GM12875 (cell line): ENCODE results near the gene RGS7BP.

Experiments used
- H3K4me3 ChIP-seq: one replicate; pipeline ENCODE4 v1.5.1; 2011; ENCODE audit warnings: low read depth, low read length, control low read depth
- TF ChIP-seq, protein P1 (sequence below): IDR thresholded peaks from 2 replicates; pipeline ENCODE4 v1.5.1; 2011; ENCODE audit warnings: low read depth, mild to moderate bottlenecking, control low read depth, inconsistent platforms, low read length, moderate library complexity, borderline replicate concordance; ENCODE audit not compliant: insufficient read depth

The RGS7BP gene

DNA sequence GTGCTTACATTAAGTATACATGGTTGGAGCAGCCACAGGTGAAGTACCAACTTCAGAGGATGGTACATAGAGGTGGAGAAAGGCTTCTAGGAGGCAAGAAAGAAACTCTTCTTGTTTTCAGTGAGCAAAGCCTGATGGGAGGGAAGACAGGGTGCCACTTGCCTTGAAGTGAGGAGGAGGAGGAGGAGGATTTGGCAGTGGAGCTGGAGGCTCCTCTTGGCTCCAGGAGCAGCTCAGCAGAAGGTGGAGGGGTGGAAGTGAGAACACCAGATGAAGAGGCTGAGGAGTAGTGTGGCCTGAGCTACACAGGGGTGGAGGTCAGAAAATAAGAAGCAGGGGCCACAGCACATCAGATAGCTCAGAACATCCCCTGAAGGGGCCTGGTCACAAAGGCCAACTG is 93.4 kb downstream of the RGS7BP start:
- H3K4me3 ChIP-seq: no peak overlapping the region
- TF ChIP-seq, protein P1, sequence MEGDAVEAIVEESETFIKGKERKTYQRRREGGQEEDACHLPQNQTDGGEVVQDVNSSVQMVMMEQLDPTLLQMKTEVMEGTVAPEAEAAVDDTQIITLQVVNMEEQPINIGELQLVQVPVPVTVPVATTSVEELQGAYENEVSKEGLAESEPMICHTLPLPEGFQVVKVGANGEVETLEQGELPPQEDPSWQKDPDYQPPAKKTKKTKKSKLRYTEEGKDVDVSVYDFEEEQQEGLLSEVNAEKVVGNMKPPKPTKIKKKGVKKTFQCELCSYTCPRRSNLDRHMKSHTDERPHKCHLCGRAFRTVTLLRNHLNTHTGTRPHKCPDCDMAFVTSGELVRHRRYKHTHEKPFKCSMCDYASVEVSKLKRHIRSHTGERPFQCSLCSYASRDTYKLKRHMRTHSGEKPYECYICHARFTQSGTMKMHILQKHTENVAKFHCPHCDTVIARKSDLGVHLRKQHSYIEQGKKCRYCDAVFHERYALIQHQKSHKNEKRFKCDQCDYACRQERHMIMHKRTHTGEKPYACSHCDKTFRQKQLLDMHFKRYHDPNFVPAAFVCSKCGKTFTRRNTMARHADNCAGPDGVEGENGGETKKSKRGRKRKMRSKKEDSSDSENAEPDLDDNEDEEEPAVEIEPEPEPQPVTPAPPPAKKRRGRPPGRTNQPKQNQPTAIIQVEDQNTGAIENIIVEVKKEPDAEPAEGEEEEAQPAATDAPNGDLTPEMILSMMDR: no peak

DNA sequence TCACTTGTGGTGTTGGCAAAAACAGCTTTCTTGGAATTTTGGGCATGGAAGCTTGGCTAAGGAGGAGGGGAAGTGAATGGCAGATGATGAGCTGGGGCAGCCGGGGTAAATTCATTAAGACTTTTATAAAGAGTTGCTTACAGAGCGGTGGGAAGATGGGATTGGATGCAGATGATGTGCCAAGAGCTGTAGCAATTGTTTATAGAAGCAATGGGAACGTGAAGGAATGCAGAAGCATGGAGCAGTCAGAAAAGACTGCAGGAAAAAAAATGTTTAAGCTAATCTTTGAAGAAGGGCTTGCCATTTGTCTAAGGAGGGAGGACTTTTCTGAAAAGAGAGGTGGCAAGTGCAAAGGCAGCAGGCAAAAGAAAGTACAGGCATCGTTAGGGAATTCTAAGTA is 97.9 kb downstream of the RGS7BP start:
- no peak overlapping the region for H3K4me3 ChIP-seq
- TF ChIP-seq, protein P1: no peak

DNA sequence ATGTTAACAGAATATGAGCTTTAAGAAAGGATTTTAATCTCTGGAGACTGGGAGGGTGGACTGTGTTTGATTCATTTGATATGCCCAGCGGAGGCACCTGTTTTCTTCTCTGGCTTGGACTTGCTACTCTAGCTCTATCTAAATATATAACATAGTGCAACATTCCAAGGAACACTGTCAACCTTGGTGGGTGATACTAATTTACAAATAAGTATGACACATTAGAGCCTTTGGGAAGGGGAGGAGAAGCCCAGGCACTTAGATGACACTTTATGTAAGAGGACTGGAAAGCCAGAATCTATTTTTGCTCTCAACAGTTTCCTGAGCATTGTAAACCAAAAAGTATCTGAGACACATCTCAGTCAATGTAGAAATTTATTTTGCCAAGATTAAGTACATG is 101.1 kb downstream of the RGS7BP start:
- TF ChIP-seq, protein P1: no peak
- no peak overlapping the region for H3K4me3 ChIP-seq

DNA sequence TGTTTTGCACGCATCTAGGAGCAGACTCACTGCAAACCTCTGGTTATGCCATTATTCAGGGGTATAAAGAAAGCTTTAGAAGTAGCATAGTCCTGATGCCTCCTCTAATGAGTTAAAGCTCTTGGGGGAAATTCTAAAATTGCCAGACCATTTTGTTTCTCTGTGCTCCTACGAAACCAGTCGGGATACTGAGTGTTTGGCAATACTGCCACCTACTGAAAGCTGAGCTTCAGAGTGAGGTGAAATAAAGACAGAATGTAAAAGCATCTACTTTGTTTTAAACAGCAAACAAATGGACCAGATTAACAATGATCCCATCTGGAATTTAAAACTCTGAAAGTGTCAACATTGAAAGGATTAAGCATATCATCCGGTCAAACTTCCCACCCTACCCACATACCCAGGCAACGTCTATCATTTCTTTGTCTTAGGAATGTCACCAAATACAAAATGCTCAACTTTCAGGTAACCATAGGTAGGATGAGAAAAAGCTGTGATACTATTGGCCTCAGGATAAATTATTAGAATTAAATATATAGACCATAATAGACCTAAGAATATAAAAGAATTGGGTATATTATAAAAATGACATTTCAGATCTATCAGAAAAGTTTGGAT is 106.6 kb downstream of the RGS7BP start:
- TF ChIP-seq, protein P1: peak; percentile 42; the same call in 1 of the 2 replicates
- no peak overlapping the region for H3K4me3 ChIP-seq

DNA sequence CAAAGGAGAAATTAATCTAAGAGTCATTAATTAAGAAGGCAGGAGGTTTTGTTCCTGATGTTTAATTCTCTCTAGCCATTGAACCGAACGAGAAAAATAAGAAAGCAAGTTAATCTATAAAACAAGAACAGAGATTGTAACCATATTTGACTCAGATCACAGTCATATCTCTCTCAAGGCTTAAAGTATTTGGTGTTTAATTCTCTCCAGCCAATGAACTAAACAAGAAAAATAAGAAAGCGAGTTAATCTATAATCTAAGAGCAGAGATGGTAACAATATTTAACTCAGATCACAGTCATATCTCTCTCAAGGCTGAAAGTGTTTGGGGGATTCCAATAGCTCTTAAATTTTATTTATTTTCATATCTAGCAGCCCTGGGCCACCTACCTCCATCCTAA is 110.1 kb downstream of the RGS7BP start:
- no peak overlapping the region for H3K4me3 ChIP-seq
- TF ChIP-seq, protein P1: no peak

DNA sequence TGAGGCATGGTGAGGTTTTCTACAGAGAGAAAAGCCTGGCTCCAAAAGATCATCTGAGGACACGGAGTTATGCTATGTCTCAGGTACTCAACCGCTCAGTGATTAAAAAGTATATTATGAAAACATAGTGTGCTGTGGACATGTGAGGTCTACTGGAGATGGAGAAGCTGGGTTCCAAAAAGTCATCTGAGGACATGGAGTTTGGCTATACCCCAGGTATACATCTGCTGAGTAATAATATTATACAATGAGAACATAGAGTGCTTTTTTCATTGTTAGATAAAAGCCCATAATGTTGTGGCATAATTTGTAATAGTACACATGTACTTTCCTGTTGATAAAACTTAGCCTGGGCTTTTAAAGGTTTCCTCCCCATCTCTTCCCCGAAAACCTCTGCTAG is 113.8 kb downstream of the RGS7BP start:
- no peak overlapping the region for H3K4me3 ChIP-seq
- TF ChIP-seq, protein P1: no peak

DNA sequence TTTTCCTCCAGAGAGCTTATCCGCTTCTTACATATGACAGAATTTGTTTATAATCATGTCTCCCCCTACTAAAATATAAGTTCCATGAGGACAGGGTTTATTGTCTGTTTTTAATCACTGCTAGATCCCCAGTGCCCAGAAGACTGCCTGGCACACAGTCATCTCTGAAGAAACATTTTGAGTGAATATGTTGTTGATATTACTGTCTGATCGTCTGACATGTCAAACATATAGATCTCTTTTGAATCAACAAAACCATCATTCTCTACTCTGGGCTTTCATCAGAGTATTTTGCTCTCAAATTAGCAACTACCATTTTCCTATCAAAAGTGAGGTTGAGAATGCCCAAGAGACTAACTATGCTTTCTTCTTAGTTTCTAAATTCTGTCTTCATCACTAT is 117.2 kb downstream of the RGS7BP start:
- H3K4me3 ChIP-seq: no peak overlapping the region
- TF ChIP-seq, protein P1: no peak
